Fibroblast of skin of abdomen (primary cell): ENCODE measurements around the gene PTK6.

Experiments used
- DNase-seq: peaks from one replicate; pipeline ENCODE4 v3.0.0-alpha.2; 2013

Gene PTK6

DNA sequence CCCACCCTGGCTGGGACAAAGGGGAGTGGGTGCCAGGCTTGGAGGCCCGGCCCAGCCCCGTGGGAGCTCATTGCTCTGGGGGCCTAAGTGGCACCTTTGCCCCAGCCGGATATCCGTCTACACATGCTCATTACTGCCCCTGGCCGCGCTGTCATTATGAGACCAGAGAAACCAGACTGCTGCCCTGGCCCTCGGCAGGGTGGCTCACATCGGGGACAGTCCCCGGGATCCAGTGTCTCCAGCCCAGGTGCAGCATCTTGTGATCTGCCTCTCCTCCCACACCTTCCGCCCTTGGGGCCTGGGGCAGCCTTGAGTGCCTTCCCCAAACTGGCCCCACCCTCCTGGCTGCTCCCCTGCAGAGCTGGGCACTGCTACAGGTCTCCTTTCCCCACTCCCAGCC, 5.5 kb upstream of the PTK6 start:
- no peak for DNase-seq

- DNase-seq = no peak
Measured at GRCh38 chr20:63542031-63542559, 4.9 kb upstream of the PTK6 start.

- no peak for DNase-seq
Measured at GRCh38 chr20:63541371-63541770, 4.2 kb upstream of the PTK6 start.

GRCh38 chr20:63540417-63541186, 3.4 kb upstream of the PTK6 start:
- DNase-seq = peak; percentile 14

DNA sequence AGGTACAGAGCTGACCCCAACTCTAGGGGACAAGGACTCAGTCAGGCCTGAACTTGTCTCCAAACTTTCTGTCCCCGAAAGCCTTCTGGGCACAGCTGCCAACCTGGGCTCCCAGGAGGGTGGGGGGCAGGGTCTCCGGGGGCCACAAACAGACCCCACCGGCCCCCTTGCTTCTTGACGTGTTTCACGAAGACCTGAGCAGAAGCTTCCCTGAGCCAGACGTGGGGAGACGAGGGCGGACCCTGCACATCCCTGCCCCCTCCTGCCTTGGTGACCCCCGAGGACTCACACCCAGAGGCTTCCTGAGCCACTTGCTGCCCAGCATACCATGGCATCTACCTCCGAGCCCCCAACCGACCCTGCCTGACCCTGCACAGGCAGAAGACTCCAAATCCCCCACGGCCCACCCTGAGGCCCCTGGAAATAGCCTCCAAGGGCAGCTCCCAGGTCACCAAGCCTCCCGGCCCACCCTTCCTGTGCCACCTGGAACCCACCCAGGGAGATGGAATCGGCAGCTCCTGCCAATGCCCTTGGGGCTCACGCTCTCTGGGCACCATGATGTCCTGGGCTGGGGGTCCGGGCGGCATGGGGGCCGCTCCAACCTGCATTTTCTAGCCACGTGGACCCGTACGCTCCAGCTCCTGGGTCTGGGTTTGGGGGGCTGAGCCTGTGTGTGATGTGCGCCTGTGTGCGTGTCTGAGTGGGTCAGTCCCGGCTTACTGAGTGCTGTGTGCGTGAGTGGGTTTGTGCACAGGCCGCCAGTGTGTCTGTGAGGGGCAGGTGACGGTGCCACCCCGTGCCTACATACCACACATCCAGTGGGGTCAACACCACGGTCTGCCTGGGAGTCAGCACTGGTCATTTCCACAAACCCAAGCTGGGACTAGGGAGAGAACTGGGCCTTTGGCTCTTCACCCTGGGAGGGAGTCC, 2.5 kb upstream of the PTK6 start:
- DNase-seq = no peak

DNA sequence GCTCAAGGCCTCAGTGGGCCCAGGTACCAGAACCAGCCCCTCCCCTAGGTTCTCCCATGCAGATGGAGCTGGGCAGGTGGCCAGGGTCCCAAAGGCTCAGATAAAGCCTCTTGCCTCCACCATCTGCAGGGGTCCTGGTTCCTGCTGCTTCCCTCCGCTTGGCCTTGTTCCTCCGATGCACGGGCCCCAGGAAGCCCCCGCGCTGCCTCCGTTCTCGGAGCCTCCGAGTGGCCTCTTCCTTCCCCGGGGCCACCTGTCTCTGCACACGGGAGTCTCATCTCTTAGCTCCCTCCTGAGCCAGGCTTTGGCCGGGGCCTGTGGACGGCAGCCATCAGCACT, 1.9 kb upstream of the PTK6 start:
- DNase-seq = no peak

GRCh38 chr20:63538204-63539091, 1.3 kb upstream of the PTK6 start:
- no peak for DNase-seq

- DNase-seq = peak; percentile 71
Measured at GRCh38 chr20:63537525-63538203, 488 bp upstream of the PTK6 start.

GRCh38 chr20:63536241-63536977, 767 bp downstream of the PTK6 start:
- DNase-seq = peak; percentile 19

DNA sequence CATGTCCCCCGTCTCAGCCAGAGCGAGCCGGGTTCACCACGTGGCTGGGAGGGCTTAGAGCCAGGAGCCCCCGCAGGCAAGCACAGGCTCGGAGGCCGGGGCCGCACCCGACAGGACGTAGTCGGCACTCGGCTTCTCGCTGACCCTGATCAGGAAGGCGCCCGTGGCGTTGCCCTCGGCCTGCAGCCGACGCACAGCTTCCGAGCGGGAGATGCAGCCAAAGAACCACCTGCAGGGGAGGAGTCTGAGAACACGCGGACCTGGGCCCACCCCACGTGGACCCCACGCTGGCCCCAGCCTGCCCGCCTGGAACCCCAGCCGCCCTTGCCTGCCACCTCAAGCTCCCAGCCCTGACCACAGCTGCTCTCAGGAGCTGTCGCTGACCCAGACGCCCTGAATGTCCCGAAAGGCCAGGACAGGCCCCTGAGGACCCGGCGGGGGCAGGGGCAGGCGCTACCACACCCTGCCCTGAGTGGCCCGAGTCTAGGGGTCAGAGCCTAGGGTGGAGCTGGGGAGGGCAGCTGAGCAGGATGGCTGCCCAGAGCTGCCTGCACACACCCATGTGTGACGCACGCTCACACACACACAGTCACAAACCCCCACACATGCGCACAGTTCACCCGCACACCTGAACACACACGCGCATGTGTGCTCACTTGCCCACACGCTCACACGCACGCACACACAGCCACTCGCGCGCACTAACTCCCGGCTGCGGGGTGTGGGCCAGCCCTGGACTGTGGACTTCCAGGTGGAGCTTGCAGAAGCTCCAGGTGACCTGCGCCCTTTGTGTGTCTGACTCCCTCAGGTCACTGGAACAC, 2.1 kb downstream of the PTK6 start:
- DNase-seq = no peak

- DNase-seq = no peak
Measured at GRCh38 chr20:63534427-63534830, 2.7 kb downstream of the PTK6 start.

GRCh38 chr20:63533871-63534393, 3.2 kb downstream of the PTK6 start:
- no peak for DNase-seq

DNA sequence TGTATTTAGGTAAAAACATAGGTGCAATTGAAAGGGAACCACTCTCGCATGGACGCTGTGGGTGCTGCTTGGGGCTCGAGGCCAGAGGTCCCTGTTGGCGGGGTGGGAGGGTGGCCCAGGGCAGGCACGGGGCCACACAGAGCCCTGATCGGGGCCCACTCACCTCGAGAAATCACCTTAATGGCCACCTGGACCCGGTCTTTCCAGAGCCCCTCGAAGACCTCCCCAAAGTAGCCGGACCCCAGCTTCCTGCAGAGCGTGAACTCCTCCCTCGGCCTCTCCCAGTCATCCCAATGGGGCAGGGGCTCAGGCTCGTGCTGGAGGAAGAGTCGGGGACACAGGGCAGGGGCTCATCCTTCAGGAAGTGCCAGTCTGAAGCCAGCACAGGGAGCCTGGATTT, 3.8 kb downstream of the PTK6 start:
- DNase-seq = no peak

DNA sequence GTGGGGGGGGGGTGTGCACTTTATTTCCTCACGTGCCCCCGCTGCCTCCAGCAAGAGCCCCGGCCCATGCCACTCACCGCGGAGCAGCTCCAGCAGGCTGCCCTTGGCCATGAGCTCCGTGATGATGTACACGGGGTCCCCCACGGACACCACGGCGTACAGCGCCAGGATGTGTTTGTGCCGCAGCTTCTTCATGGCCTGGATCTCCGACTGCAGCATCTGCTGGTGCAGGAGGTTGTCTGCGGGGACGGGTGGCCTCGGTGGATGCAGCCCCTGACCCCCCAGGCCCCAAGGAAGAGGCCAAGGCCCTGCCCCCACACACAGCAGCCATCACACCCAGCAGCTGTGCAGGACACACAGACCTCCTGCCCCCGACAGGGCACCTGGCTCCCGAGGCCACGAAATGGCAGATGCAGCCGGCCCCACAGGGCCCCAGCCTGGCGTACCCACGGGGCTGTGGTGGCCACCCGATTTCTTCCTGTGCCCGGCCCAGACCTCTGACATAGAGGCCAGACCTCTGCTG, 4.7 kb downstream of the PTK6 start:
- DNase-seq = no peak

DNA sequence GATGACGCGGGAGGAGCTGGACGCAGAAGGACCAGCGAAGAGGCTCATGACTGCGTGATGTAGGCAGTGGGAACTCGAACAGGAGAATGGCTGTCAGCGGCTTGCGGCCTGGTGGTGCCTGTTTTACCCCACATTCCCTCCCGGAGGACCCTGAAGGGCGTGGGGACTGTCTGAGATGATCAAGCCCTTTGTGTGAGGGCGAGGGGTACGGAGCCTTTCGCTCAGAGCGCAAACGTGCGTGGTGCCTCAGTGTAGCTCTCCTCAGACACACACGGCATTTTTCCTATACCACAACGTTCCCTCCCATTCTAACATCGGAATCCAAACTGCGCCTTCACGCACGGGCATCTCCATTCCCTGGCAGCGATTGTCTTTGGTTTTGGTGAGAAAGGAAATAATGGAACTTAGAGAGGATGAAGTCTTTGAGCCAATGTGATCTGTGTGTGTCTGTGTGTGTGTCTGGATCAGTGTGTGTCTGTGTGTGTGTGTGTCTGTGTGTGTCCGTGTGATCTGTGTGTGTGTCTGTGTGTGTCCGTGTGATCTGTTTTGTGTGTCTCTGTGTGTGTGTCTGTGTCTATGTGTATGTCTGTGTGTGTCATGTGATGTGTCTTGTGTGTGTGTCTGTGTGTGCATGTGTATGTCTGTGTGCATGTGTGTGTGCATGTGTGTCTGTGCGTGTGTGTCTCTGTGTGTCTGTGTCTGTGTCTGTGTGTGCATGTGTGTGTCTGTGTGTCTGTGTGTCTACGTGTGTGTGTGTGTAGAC, 5.3 kb downstream of the PTK6 start:
- DNase-seq = no peak

DNA sequence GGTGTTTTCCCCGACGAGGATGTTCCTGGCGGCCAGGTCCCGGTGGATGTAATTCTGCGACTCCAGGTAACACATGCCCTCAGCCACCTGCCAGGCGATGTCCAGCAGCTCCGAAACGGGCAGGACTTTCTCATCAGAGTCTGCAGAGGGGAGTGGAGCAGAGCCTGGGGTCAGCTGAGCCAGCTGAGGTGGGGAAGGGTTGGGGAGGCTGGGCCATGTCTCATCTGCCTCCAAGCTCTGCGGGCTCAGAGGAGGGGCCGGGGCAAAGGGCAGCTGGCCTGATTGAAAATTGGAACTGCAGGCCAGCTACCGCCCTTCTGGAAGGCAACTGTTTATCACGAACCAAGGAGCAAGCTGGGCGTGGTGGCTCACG, 6.4 kb downstream of the PTK6 start:
- no peak for DNase-seq

DNA sequence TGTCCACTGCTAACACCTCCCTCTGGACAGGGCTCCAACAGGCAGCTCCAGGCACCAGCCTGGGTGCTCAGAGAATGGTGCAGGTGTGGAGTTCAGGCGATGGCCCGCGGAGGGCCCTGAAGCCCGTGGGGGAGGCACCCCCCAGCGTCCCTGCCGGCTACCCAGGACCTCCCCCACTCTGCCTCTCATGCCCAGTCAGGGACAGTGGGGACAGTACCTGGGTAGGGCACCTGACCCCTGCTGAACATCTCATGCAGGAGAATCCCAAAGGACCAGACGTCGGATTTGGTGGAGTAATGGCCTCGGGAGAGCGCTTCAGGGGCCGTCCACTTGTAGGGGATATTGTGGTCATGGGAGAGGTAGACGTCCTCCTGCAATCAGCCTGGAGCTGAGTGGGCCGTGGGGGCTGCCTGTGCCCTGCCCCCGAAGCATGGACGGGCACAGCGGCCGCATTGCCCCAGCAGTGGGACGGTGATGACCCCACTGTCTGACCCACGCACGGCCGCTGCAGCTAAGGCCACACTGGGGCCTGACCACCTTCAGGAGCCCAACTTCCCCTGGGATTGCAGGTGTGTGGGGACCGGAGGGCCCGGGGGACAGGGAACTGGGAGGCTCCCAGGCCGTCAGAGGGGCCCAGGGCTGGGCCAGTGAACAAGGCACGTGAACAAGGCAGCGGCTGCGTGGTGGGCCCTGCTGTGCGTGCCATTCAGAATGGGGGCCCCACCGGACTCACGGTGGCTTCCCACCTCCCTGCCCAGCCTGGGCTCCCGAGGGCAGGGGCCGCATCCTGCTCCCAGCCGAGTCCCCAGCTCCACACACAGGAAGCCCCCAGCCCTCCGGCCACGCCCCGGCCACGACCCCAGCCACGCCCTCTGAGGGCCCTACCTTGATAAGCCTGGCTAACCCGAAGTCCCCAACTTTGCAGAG, 7.1 kb downstream of the PTK6 start:
- no peak for DNase-seq
